ENCODE measurements around the gene KLF6.

KLF6 gene

GRCh38 chr10:3750854-3751253 is 34.2 kb downstream of the KLF6 start:
- no peak overlapping the region for H3K4me3 Mint-ChIP-seq
- H3K36me3 Mint-ChIP-seq (ENCODE audit: low read depth) = no peaks in the 10 kb centered on the region
- H3K27ac Mint-ChIP-seq = peak overlapping the region; percentile 12 to 91 (median 38)
- no peaks in the 10 kb centered on the region for H3K9me3 Mint-ChIP-seq
- H3K27me3 Mint-ChIP-seq (ENCODE audit: low read depth) = peaks cover 7% of the 10 kb centered on the region
- peaks cover 52% of the 10 kb centered on the region for H3K4me1 Mint-ChIP-seq
- TF ChIP-seq CTCF (IDR thresholded peaks at IDR 0.05; ENCODE audit: unreplicated experiment in 3 of 3) = no peak

GRCh38 chr10:3750006-3750816 is 34.8 kb downstream of the KLF6 start:
- H3K4me3 Mint-ChIP-seq = peak overlapping the region; percentile 33 to 69 (median 38)

GRCh38 chr10:3749600-3749999 is 35.4 kb downstream of the KLF6 start:
- H3K4me3 Mint-ChIP-seq = peak overlapping the region; percentile 33 to 69 (median 38)
- no peaks in the 10 kb centered on the region for H3K36me3 Mint-ChIP-seq (ENCODE audit: low read depth)
- H3K9me3 Mint-ChIP-seq = no peaks in the 10 kb centered on the region
- H3K27me3 Mint-ChIP-seq (ENCODE audit: low read depth) = peaks cover 7% of the 10 kb centered on the region
- peaks cover 48% of the 10 kb centered on the region for H3K4me1 Mint-ChIP-seq
- TF ChIP-seq CTCF (IDR thresholded peaks at IDR 0.05; ENCODE audit: unreplicated experiment in 3 of 3) = no peak
- H3K27ac Mint-ChIP-seq = peak overlapping the region; percentile 38 to 91 (median 81)

More at GRCh38 chr10:3750006-3750816, 34.8 kb downstream of the KLF6 start:
- Mint-ChIP-seq H3K36me3 (ENCODE audit: low read depth) (no peaks in the 10 kb centered on the region), H3K4me1 (peaks cover 51% of the 10 kb centered on the region), H3K9me3 (no peaks in the 10 kb centered on the region), H3K27ac (peak overlapping the region; percentile 38 to 91 (median 81)), H3K27me3 (ENCODE audit: low read depth) (peaks cover 7% of the 10 kb centered on the region)
- TF ChIP-seq CTCF (IDR thresholded peaks at IDR 0.05; ENCODE audit: unreplicated experiment in 3 of 3) = no peak

GRCh38 chr10:3749011-3749410 is 36.0 kb downstream of the KLF6 start:
- H3K27me3 Mint-ChIP-seq (ENCODE audit: low read depth) = peaks cover 4% of the 10 kb centered on the region
- peak overlapping the region; percentile 38 to 90 (median 39) for H3K27ac Mint-ChIP-seq
- peak overlapping the region in 1 of 3 experiments; percentile 42 for H3K4me3 Mint-ChIP-seq
- H3K4me1 Mint-ChIP-seq = peaks cover 48% of the 10 kb centered on the region
- no peak for TF ChIP-seq CTCF (IDR thresholded peaks at IDR 0.05; ENCODE audit: unreplicated experiment in 3 of 3)
- H3K9me3 Mint-ChIP-seq = no peaks in the 10 kb centered on the region
- H3K36me3 Mint-ChIP-seq (ENCODE audit: low read depth) = no peaks in the 10 kb centered on the region

GRCh38 chr10:3748484-3748883 is 36.5 kb downstream of the KLF6 start:
- Mint-ChIP-seq H3K4me1 (peaks cover 48% of the 10 kb centered on the region), H3K4me3 (no peak overlapping the region), H3K36me3 (ENCODE audit: low read depth) (no peaks in the 10 kb centered on the region), H3K27ac (peak overlapping the region; percentile 38 to 90 (median 53)), H3K9me3 (no peaks in the 10 kb centered on the region), H3K27me3 (ENCODE audit: low read depth) (peaks cover 4% of the 10 kb centered on the region)
- no peak for TF ChIP-seq CTCF (IDR thresholded peaks at IDR 0.05; ENCODE audit: unreplicated experiment in 3 of 3)

GRCh38 chr10:3747984-3748383 is 37.0 kb downstream of the KLF6 start:
- Mint-ChIP-seq H3K4me1 (peaks cover 48% of the 10 kb centered on the region), H3K27ac (no peak overlapping the region), H3K36me3 (ENCODE audit: low read depth) (no peaks in the 10 kb centered on the region), H3K27me3 (ENCODE audit: low read depth) (peaks cover 4% of the 10 kb centered on the region), H3K9me3 (no peaks in the 10 kb centered on the region), H3K4me3 (no peak overlapping the region)
- TF ChIP-seq CTCF (IDR thresholded peaks at IDR 0.05; ENCODE audit: unreplicated experiment in 3 of 3) = no peak
